Neural progenitor cell (in vitro differentiated cells): ENCODE results near the gene TMEM101. TPM values are rescaled to one million over a fixed set of nuclear protein-coding genes. Genes with fewer than 3 reads are reported as not detected.

ENCODE experiments used
- DNase-seq: peaks from one replicate; pipeline ENCODE4 v3.0.0-alpha.2; 2016; ENCODE audit warnings: low spot score
- H2AFZ ChIP-seq: fragments of 200-600 bp; sonication (generic); replicated peaks from 2 replicates; pipeline ENCODE4 v1.6.1; 2016; ENCODE audit warnings: antibody characterized with exemption
- H3F3A ChIP-seq: fragments of 200-600 bp; sonication (generic); 2 replicates; pipeline ENCODE4 v1.6.1; 2016; ENCODE audit warnings: antibody characterized with exemption, low read depth
- H3K27ac ChIP-seq: fragments of 200-600 bp; sonication (generic); 2 replicates; pipeline ENCODE4 v1.5.1; 2016; ENCODE audit warnings: mild to moderate bottlenecking
- H3K27me3 ChIP-seq: fragments of 200-600 bp; sonication (generic); 2 replicates; pipeline ENCODE4 v1.6.1; 2016; ENCODE audit warnings: mild to moderate bottlenecking, moderate library complexity
- H3K36me3 ChIP-seq: fragments of 200-600 bp; sonication (generic); 2 replicates; pipeline ENCODE4 v1.5.1; 2016
- H3K4me1 ChIP-seq: fragments of 200-600 bp; sonication (generic); 2 replicates; pipeline ENCODE4 v1.6.1; 2016; ENCODE audit warnings: mixed run types
- H3K4me2 ChIP-seq: fragments of 200-600 bp; sonication (generic); 2 replicates; pipeline ENCODE4 v1.6.1; 2016
- H3K4me3 ChIP-seq: fragments of 200-600 bp; sonication (generic); 2 replicates; pipeline ENCODE4 v1.5.1; 2016
- H3K79me2 ChIP-seq: fragments of 200-600 bp; sonication (generic); 2 replicates; pipeline ENCODE4 v1.6.1; 2016; ENCODE audit warnings: low read depth
- H3K9ac ChIP-seq: fragments of 200-600 bp; sonication (generic); 2 replicates; pipeline ENCODE4 v1.6.1; 2016
- H3K9me3 ChIP-seq: fragments of 200-600 bp; sonication (generic); 2 replicates; pipeline ENCODE4 v1.5.1; 2016; ENCODE audit warnings: low read depth
- H4K20me1 ChIP-seq: fragments of 200-600 bp; sonication (generic); 2 replicates; pipeline ENCODE4 v1.6.1; 2016; ENCODE audit warnings: low read depth
- H3K27ac Mint-ChIP-seq: 3 replicates; pipeline ENCODE4 v1.8.0; 2021; ENCODE audit warnings: mixed read lengths
- H3K27me3 Mint-ChIP-seq: 2 replicates; pipeline ENCODE4 v1.8.0; 2022; ENCODE audit warnings: low read depth, mild to moderate bottlenecking, inconsistent platforms, moderate library complexity, mixed read lengths; ENCODE audit not compliant: insufficient read depth
- H3K36me3 Mint-ChIP-seq: 3 replicates; pipeline ENCODE4 v1.8.0; 2021; ENCODE audit warnings: mixed read lengths
- H3K4me1 Mint-ChIP-seq: 3 replicates; pipeline ENCODE4 v1.8.0; 2021; ENCODE audit warnings: mixed read lengths
- H3K4me3 Mint-ChIP-seq: 3 replicates; pipeline ENCODE4 v1.8.0; 2021; ENCODE audit warnings: mild to moderate bottlenecking, moderate library complexity, mixed read lengths
- H3K9me3 Mint-ChIP-seq: 3 replicates; pipeline ENCODE4 v1.8.0; 2020; ENCODE audit warnings: mixed read lengths
- EZH2 ChIP-seq: fragments of 200-600 bp; sonication (generic); IDR thresholded peaks from 2 replicates; pipeline ENCODE4 v1.6.1; 2017; ENCODE audit warnings: antibody characterized with exemption, mild to moderate bottlenecking, moderate library complexity
- EZH2phosphoT487 ChIP-seq: fragments of 200-600 bp; sonication (generic); IDR thresholded peaks from 2 replicates; pipeline ENCODE4 v1.6.1; 2017; ENCODE audit warnings: antibody characterized with exemption
- total RNA-seq: library from RNA; depleted of rRNA; stranded (reverse); fragments of >200 nt; gene quantifications from 2 replicates; pipeline ENCODE4 v1.2.3, GENCODE V29; 2015; ENCODE audit warnings: low replicate concordance
- TF ChIP-seq, protein P1 (sequence below): fragments of 200-600 bp; sonication (generic); IDR thresholded peaks from 2 replicates; pipeline ENCODE4 v1.5.1; 2017; ENCODE audit warnings: antibody characterized with exemption, mild to moderate bottlenecking

Gene TMEM101
- total RNA-seq, 1 donor from 2014 or later, result 33.8 TPM

- H3K9me3 Mint-ChIP-seq, result no peaks in the 10 kb centered on the region
- H3K9ac ChIP-seq, result no peak overlapping the region
- peak overlapping the region; percentile 74 for H3K4me3 Mint-ChIP-seq
- TF ChIP-seq, protein P1, sequence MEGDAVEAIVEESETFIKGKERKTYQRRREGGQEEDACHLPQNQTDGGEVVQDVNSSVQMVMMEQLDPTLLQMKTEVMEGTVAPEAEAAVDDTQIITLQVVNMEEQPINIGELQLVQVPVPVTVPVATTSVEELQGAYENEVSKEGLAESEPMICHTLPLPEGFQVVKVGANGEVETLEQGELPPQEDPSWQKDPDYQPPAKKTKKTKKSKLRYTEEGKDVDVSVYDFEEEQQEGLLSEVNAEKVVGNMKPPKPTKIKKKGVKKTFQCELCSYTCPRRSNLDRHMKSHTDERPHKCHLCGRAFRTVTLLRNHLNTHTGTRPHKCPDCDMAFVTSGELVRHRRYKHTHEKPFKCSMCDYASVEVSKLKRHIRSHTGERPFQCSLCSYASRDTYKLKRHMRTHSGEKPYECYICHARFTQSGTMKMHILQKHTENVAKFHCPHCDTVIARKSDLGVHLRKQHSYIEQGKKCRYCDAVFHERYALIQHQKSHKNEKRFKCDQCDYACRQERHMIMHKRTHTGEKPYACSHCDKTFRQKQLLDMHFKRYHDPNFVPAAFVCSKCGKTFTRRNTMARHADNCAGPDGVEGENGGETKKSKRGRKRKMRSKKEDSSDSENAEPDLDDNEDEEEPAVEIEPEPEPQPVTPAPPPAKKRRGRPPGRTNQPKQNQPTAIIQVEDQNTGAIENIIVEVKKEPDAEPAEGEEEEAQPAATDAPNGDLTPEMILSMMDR, result no peak
- TF ChIP-seq EZH2 (peak; percentile 96), EZH2phosphoT487 (peak; percentile 97)
- H4K20me1 ChIP-seq, result peaks cover 23% of the 10 kb centered on the region
- H3K4me2 ChIP-seq, result peak overlapping the region; percentile 84
- H3K79me2 ChIP-seq, result no peaks in the 10 kb centered on the region
- no peaks in the 10 kb centered on the region for H3K9me3 ChIP-seq
- peaks cover 2% of the 10 kb centered on the region for H3K36me3 Mint-ChIP-seq
- no peak overlapping the region for H3K27ac ChIP-seq
- peak overlapping the region; percentile 71 for H3K4me3 ChIP-seq
- H2AFZ ChIP-seq, result no peak overlapping the region
- peaks cover 19% of the 10 kb centered on the region for H3K4me1 Mint-ChIP-seq
- peaks cover 19% of the 10 kb centered on the region for H3K4me1 ChIP-seq
- no peak overlapping the region for H3K27ac Mint-ChIP-seq
- H3K27me3 Mint-ChIP-seq, result peaks cover 37% of the 10 kb centered on the region
- H3K36me3 ChIP-seq, result no peaks in the 10 kb centered on the region
- peak; percentile 58 for DNase-seq
- peaks cover 50% of the 10 kb centered on the region for H3K27me3 ChIP-seq
- H3F3A ChIP-seq, result peaks cover 28% of the 10 kb centered on the region
These were observed 9.8 kb downstream of the TMEM101 start for GRCh38 chr17:44004761-44005526.

DNA sequence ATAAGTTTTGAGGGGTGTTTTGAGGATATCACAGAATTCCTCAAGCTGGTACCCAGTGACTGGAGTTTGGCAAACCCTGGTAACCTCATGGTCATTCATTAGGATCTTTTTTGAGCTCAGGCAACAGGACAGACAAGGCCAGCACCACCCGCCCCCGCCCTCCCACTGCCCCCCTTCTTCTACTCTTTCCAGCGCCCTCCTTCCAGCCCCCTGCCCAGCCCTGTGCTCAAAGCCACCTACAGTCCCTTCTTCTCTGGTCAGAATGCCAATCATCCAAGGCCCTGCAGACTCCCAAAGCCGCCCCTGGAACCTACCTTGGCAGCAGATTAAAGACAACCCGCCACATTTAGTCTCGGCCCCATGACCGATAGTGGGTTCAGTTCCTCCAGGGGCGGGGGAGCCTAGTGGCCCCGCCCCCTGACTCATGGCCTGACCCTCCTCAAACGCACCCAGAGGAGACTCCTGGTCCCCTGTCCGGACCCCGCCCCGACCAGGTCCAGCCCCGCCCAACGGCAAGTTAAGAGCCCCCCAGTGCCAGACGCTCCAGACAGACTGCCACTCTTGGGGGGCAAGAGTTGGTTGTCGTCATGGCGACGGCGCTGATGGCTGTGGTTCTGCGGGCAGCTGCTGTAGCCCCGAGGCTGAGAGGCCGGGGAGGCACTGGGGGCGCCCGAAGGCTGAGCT lies 10.5 kb downstream of the TMEM101 start, which contains the start of gene NAGS:
TSS of gene NAGS (plus strand) at position 546 of the 684 bp plus-strand sequence. CDS start at position 588, 42 bp downstream.
- peaks cover 37% of the 10 kb centered on the region for H3K27me3 Mint-ChIP-seq

DNA sequence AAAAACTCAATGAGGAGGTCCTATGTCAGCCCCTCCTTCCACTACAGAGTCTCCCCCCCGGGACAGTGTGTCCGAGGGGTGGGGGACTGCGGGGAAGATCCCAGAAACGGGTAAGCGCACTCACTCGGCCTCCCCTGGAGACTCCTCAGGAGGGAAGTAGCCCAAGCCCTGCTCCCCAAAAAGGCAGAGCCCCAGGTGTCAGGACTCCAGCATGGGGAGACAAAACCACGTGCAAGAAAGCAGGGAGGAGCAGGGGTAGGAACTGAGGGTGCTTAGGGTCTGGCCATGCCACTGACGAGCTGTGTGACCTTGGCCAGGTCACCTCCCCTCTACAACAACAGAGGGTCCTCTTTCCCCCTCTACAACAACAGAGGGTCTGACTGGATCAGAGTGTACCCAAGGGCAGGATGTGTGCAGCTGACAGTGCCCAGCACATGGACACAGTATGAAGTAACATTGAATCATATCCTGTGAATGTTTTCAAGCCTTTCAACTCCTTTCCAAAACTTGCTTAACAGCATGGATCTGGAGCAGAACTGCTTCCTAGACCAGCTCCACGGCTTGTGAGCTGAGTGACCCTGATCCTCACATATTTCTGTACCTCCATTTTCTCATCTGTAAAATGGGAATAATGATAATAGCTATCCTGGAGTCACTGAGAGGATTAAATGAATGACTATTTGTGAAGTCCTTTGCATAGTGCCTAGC lies 12.5 kb downstream of the TMEM101 start:
- H3K79me2 ChIP-seq, result no peaks in the 10 kb centered on the region
- no peaks in the 10 kb centered on the region for H3K36me3 ChIP-seq
- peaks cover 32% of the 10 kb centered on the region for H3K27me3 Mint-ChIP-seq
- H3K4me3 ChIP-seq, result no peak overlapping the region
- DNase-seq, result no peak
- H3K36me3 Mint-ChIP-seq, result no peaks in the 10 kb centered on the region
- no peak for TF ChIP-seq EZH2
- TF ChIP-seq, protein P1, result no peak
- peaks cover 14% of the 10 kb centered on the region for H3K4me1 Mint-ChIP-seq
- H3K27ac Mint-ChIP-seq, result no peak overlapping the region
- peaks cover 15% of the 10 kb centered on the region for H4K20me1 ChIP-seq
- no peaks in the 10 kb centered on the region for H3K9me3 ChIP-seq
- H3K27ac ChIP-seq, result no peak overlapping the region
- no peaks in the 10 kb centered on the region for H3K9me3 Mint-ChIP-seq
- H3K4me1 ChIP-seq, result peaks cover 11% of the 10 kb centered on the region
- no peak overlapping the region for H3K9ac ChIP-seq
- H3K4me2 ChIP-seq, result no peak overlapping the region
- no peak overlapping the region for H2AFZ ChIP-seq
- peaks cover 23% of the 10 kb centered on the region for H3F3A ChIP-seq
- no peak overlapping the region for H3K4me3 Mint-ChIP-seq
- peaks cover 45% of the 10 kb centered on the region for H3K27me3 ChIP-seq

More for the DNA sequence above, 10.5 kb downstream of the TMEM101 start, which contains the start of gene NAGS:
- H4K20me1 ChIP-seq, result peaks cover 23% of the 10 kb centered on the region
- TF ChIP-seq EZH2 (no peak), EZH2phosphoT487 (peak; percentile 53)
- TF ChIP-seq, protein P1, result no peak
- H3K27me3 ChIP-seq, result peaks cover 50% of the 10 kb centered on the region
- peak; percentile 63 for DNase-seq
- peaks cover 28% of the 10 kb centered on the region for H3F3A ChIP-seq
- no peak within 1 kb of the TSS for H3K27ac Mint-ChIP-seq
- H3K4me2 ChIP-seq, result peak within 1 kb of the TSS; percentile 84
- H3K4me1 Mint-ChIP-seq, result peaks cover 19% of the 10 kb centered on the region
- H3K9ac ChIP-seq, result no peak within 1 kb of the TSS
- H3K9me3 Mint-ChIP-seq, result no peaks in the 10 kb centered on the region
- no peaks in the 10 kb centered on the region for H3K36me3 Mint-ChIP-seq
- no peaks in the 10 kb centered on the region for H3K36me3 ChIP-seq
- H2AFZ ChIP-seq, result no peak within 1 kb of the TSS
- no peaks in the 10 kb centered on the region for H3K79me2 ChIP-seq
- no peaks in the 10 kb centered on the region for H3K9me3 ChIP-seq
- no peak within 1 kb of the TSS for H3K27ac ChIP-seq
- peaks cover 19% of the 10 kb centered on the region for H3K4me1 ChIP-seq
- H3K4me3 Mint-ChIP-seq, result peak within 1 kb of the TSS; percentile 77
- peak within 1 kb of the TSS; percentile 71 for H3K4me3 ChIP-seq
